RWPE2 (cell line): ENCODE results near the gene CLCNKB.
A peak's percentile ranks its signal among the peaks of the same experiment; 100 is the strongest.

Experiments
- ATAC-seq: fragments of 200-7000 bp; cut with Tn5 transposase; 3 replicates; pipeline ENCODE4 v1.9.1; 2021; ENCODE audit warnings: low read depth
- DNase-seq: peaks from one replicate; pipeline ENCODE4 v3.0.0-alpha.2; 2020; ENCODE audit warnings: low spot score
- H3K27ac ChIP-seq: fragments of 450-650 bp; 2 replicates; pipeline ENCODE4 v1.5.1; 2017; ENCODE audit warnings: mild to moderate bottlenecking; ENCODE audit not compliant: poor library complexity, severe bottlenecking
- H3K27me3 ChIP-seq: fragments of 250-450 bp; sonication (Bioruptor Pico); 2 replicates; pipeline ENCODE4 v1.5.1; 2021; ENCODE audit warnings: mild to moderate bottlenecking, moderate library complexity; ENCODE audit not compliant: insufficient read depth, poor library complexity, severe bottlenecking
- H3K36me3 ChIP-seq: fragments of 250-450 bp; sonication (Bioruptor Pico); 2 replicates; pipeline ENCODE4 v1.5.1; 2020; ENCODE audit warnings: low read depth, mild to moderate bottlenecking, moderate library complexity
- H3K4me1 ChIP-seq: fragments of 250-450 bp; sonication (Bioruptor Pico); 2 replicates; pipeline ENCODE4 v1.5.1; 2021; ENCODE audit warnings: mild to moderate bottlenecking, moderate library complexity; ENCODE audit not compliant: insufficient read depth, poor library complexity, severe bottlenecking
- H3K4me3 ChIP-seq: fragments of 250-450 bp; sonication (Bioruptor Pico); 2 replicates; pipeline ENCODE4 v1.5.1; 2021; ENCODE audit warnings: mild to moderate bottlenecking, moderate library complexity; ENCODE audit not compliant: severe bottlenecking
- H3K9me3 ChIP-seq: fragments of 250-450 bp; sonication (Bioruptor Pico); 2 replicates; pipeline ENCODE4 v1.5.1; 2021; ENCODE audit warnings: mild to moderate bottlenecking, moderate library complexity; ENCODE audit not compliant: severe bottlenecking
- CTCF ChIP-seq: fragments of 450-650 bp; IDR thresholded peaks from one replicate; pipeline ENCODE4 v1.5.1; 2017; ENCODE audit warnings: mild to moderate bottlenecking, moderate library complexity; ENCODE audit not compliant: poor library complexity, severe bottlenecking

The CLCNKB gene

GRCh38 chr1:16006552-16007485 lies 36.8 kb upstream of the CLCNKB start:
- peak; percentile 63 for TF ChIP-seq CTCF

GRCh38 chr1:16007671-16008341 lies 35.8 kb upstream of the CLCNKB start:
- Histone ChIP-seq H3K36me3 (no peaks in the 10 kb centered on the region), H3K27ac (peak overlapping the region; percentile 20), H3K4me1 (peaks cover 4% of the 10 kb centered on the region), H3K9me3 (no peaks in the 10 kb centered on the region), H3K4me3 (no peak overlapping the region), H3K27me3 (no peaks in the 10 kb centered on the region)
- no peak for DNase-seq
- no peak for ATAC-seq
- no peak for TF ChIP-seq CTCF

More at GRCh38 chr1:16006552-16007485, 36.8 kb upstream of the CLCNKB start:
- Histone ChIP-seq H3K4me1 (peaks cover 4% of the 10 kb centered on the region), H3K27ac (peak overlapping the region; percentile 20), H3K4me3 (no peak overlapping the region), H3K27me3 (no peaks in the 10 kb centered on the region), H3K9me3 (no peaks in the 10 kb centered on the region), H3K36me3 (no peaks in the 10 kb centered on the region)
- ATAC-seq (peak; percentile 90), DNase-seq (no peak)

GRCh38 chr1:16009030-16009460 lies 34.5 kb upstream of the CLCNKB start:
- peak; percentile 93 for TF ChIP-seq CTCF
- no peaks in the 10 kb centered on the region for H3K27me3 ChIP-seq
- ATAC-seq (peak; percentile 49; the same call in 2 of the 3 replicates), DNase-seq (no peak)
- H3K27ac ChIP-seq = no peak overlapping the region
- H3K4me1 ChIP-seq = peaks cover 4% of the 10 kb centered on the region
- H3K9me3 ChIP-seq = no peaks in the 10 kb centered on the region
- no peak overlapping the region for H3K4me3 ChIP-seq
- H3K36me3 ChIP-seq = no peaks in the 10 kb centered on the region

GRCh38 chr1:16009678-16010077 lies 33.9 kb upstream of the CLCNKB start:
- Histone ChIP-seq H3K27ac (no peak overlapping the region), H3K36me3 (no peaks in the 10 kb centered on the region), H3K27me3 (no peaks in the 10 kb centered on the region), H3K4me3 (no peak overlapping the region), H3K9me3 (no peaks in the 10 kb centered on the region), H3K4me1 (peaks cover 4% of the 10 kb centered on the region)
- no peak for TF ChIP-seq CTCF
- ATAC-seq = no peak
- DNase-seq = no peak
